ENCODE data around the gene SLC6A12.
"Not testable (repeated sequence)": the region's sequence is repeated elsewhere in the genome, so short reads cannot be mapped to it uniquely, and the experiment has no call there.

DNA sequence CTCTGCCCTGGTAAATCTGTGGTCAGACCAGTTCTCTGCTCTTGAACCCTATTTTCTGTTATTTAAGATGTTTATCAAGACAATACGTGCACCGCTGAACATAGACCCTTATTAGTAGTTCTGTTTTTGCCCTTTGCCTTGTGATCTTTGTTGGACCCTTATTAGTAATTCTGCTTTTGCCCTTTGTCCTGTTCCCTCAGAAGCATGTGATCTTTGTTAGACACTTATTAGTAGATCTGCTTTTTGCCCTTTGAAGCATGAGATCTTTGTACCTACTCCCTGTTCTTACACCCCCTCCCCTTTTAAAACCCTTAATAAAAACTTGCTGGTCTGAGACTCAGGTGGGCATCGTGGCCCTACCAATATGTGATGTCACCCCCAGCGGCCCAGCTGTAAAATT is 22.0 kb upstream of the SLC6A12 start:
- TF ChIP-seq, protein P1, sequence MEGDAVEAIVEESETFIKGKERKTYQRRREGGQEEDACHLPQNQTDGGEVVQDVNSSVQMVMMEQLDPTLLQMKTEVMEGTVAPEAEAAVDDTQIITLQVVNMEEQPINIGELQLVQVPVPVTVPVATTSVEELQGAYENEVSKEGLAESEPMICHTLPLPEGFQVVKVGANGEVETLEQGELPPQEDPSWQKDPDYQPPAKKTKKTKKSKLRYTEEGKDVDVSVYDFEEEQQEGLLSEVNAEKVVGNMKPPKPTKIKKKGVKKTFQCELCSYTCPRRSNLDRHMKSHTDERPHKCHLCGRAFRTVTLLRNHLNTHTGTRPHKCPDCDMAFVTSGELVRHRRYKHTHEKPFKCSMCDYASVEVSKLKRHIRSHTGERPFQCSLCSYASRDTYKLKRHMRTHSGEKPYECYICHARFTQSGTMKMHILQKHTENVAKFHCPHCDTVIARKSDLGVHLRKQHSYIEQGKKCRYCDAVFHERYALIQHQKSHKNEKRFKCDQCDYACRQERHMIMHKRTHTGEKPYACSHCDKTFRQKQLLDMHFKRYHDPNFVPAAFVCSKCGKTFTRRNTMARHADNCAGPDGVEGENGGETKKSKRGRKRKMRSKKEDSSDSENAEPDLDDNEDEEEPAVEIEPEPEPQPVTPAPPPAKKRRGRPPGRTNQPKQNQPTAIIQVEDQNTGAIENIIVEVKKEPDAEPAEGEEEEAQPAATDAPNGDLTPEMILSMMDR (conservative IDR thresholded peaks at IDR 0.05) = not testable (repeated sequence)
- TF ChIP-seq EZH2 (IDR thresholded peaks at IDR 0.05; ENCODE audit: low read depth) = not testable (repeated sequence)
